RWPE1 (cell line): ENCODE data around the gene SCOC.

Experiments
- CTCF ChIA-PET: fragments of 350-600 bp; sonication (Branson Sonifier 250); formaldehyde crosslinking; extraction: SDS; loops from one replicate; lab custom pipeline; 2021; lab: Yijun Ruan, JAX
- POLR2A ChIA-PET: fragments of 400-600 bp; formaldehyde crosslinking; extraction: SDS; loops from one replicate; lab custom pipeline; 2020; ENCODE audit warnings: antibody characterized with exemption; ENCODE audit not compliant: low non-redundant PET; lab: Yijun Ruan, JAX
- DNase-seq: peaks from one replicate; pipeline ENCODE4 v3.0.0; 2012; ENCODE audit warnings: low spot score
- H3K27ac ChIP-seq: fragments of 450-650 bp; 2 replicates; pipeline ENCODE4 v1.5.1; 2017
- TF ChIP-seq, protein P1 (sequence below): fragments of 450-650 bp; conservative IDR thresholded peaks from 2 replicates; pipeline ENCODE4 v1.5.1; 2017; ENCODE audit warnings: low read depth, mild to moderate bottlenecking

SCOC gene

DNA sequence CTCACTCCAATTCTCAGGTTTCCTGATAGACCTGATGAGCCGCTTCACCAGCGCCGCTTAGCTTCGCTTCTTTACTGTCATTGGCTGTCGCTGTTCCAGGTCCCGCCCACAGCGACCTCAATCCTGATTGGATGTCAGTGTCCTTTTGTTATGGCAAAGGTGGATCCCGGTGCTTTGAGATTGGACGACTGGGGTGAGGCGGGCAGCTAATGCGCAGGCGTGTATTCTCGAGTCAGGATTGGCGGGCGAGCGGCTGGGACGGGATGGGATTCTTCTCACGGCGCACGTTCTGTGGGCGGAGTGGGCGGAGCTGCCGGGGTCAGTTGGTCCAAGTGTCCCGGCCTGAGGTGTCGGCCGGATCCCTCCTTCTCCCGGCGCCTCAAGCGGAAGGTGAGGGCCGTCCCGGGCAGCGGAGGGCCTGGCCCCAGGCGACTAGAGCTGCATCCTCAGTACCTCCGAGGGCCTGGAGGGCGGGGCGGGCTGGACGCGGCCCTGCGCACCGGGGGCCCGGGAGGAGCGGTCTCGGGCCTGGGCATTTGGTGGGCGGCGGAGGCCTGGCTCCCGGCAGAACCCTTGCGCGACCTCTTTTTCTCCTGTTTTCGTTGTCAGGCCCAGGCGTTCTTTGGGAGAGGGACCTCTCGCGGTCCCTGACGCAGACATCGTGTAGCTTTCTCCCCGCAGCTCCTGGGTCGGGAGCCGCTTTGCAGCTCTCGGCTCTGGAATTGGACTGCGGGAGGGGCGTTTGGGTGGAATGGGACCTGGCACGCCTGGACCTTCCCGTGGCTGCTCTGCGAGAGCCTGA is at the start of gene SCOC:
Gene SCOC (plus strand): TSS at position 319 of the 802 bp plus-strand sequence. CDS start 5,525 bp downstream, outside the sequence.
- POLR2A ChIA-PET: interaction anchor here (0.5 to 0.8 kb wide), 2 partner anchors 223 to 1567 kb away, joined by 3 read pairs; no protein-coding TSS in a partner anchor

DNA sequence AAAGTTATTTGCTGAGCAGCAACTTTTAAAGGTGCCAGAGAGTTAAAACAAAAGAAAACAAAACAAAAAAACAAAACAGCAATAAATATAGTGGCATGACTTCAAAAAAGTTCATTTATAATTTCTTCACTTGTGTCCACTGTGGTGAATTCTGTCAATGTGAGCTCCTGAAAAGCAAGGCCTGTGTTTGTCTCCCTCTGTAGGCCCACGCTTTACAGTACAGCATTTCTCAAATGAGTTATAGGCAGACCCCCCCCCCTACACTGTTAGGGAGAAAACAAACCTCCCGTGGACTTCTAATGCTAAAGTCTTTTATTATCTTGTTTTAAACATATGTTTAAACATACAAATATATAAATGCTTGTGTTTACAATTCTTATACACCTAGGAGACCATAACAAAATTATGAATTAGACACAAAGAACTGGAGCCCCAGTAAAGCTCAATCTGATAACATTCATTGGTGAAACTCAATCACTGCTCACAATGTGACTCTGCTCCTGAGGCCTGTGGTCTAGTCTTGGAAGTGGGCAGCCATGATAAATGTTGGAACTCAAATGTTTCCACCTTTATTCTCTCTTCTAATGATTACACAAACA is 47.0 kb upstream of the SCOC start:
- no peak overlapping the region for H3K27ac ChIP-seq
- ChIA-PET CTCF (interaction anchor here (0.6 to 1.3 kb wide), 22 partner anchors 9 to 592 kb away, joined by 3 to 8 read pairs (median 4); no protein-coding TSS in a partner anchor), POLR2A (no interaction called here)
- TF ChIP-seq, protein P1, sequence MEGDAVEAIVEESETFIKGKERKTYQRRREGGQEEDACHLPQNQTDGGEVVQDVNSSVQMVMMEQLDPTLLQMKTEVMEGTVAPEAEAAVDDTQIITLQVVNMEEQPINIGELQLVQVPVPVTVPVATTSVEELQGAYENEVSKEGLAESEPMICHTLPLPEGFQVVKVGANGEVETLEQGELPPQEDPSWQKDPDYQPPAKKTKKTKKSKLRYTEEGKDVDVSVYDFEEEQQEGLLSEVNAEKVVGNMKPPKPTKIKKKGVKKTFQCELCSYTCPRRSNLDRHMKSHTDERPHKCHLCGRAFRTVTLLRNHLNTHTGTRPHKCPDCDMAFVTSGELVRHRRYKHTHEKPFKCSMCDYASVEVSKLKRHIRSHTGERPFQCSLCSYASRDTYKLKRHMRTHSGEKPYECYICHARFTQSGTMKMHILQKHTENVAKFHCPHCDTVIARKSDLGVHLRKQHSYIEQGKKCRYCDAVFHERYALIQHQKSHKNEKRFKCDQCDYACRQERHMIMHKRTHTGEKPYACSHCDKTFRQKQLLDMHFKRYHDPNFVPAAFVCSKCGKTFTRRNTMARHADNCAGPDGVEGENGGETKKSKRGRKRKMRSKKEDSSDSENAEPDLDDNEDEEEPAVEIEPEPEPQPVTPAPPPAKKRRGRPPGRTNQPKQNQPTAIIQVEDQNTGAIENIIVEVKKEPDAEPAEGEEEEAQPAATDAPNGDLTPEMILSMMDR: peak; percentile 79
- DNase-seq: peak; percentile 64

More for the DNA sequence above, at the start of gene SCOC:
- CTCF ChIA-PET: interaction anchor here (0.6 to 2.0 kb wide), 2 partner anchors 14 to 358 kb away, joined by 3 to 11 read pairs; no protein-coding TSS in a partner anchor
- DNase-seq: peak; percentile 100
- TF ChIP-seq, protein P1: no peak
- peak within 1 kb of the TSS; percentile 98 for H3K27ac ChIP-seq

DNA sequence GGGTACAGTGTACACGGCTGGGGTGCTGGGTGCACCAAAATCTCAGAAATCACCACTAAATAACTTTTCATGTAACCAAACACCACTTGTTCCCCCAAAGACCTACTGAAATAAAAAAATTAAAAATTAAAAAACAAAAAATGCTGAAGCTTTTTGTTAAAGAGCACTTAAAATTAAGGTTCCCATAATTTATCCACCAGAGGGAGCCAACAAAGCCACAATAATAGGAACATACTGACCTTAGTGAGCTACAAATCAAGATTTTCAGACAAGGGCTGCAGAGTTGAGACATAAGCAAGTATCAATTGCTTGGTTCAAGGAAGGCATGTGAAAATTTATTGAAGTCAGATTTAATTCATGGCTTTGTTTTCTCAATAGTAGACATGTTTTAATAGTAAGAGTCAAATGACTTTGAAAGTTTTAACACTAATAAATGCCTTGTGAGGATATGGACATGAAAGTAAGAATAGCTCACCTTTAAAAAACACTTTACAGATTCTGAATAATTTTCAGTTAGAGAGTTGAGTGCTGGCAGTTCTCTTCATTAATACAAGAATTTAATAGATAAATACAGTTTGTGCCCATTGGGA is 43.0 kb upstream of the SCOC start:
- no peak overlapping the region for H3K27ac ChIP-seq
- peak; percentile 23 for DNase-seq
- ChIA-PET POLR2A (interaction anchor here (0.6 kb wide), 1 partner anchor 499 kb away, joined by 4 read pairs; no protein-coding TSS in a partner anchor), CTCF (interaction anchor here (0.6 to 1.6 kb wide), 6 partner anchors 14 to 680 kb away, joined by 3 to 5 read pairs (median 3); no protein-coding TSS in a partner anchor)
- TF ChIP-seq, protein P1: peak; percentile 63

DNA sequence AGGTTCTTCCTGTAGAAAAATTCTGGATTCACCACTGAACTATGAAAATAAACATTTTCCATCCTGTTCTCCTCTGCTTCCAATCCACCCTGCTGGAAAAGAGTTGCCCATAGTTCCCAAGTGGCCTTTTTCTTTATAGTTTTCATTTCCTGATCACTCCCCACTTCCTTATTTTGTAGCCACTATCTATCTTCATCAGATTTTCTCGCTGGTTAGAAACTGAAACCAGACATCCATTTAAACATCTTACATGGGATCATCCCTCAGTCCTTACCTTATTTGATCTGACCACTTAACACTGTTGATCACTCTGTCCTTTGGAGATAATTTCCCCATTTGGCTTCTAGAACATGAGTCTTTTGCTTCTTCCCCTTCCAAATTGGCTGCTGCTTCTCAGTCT is 42.2 kb upstream of the SCOC start:
- ChIA-PET POLR2A (no interaction called here), CTCF (interaction anchor here (0.6 to 0.7 kb wide), 3 partner anchors 181 to 681 kb away, joined by 3 to 5 read pairs (median 3); no protein-coding TSS in a partner anchor)
- TF ChIP-seq, protein P1: no peak
- no peak overlapping the region for H3K27ac ChIP-seq
- DNase-seq: no peak

DNA sequence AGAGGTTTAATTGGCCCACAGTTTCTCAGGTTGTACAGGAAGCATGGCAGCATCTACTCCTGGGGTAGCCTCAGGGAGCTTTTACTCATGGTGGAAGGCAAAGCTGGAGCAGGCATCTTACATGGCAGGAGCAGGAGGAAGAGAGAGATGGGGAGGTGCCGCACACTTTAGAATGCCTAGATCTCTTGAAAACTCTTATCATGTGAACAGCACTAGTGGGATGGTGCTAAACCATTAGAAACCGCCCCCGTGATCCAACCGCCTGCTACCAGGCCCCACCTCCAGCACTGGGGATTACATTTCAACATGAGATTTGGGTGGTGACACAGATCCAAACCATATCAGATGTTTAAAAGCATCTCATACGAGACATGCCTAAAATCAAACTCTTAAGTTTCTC is 41.6 kb upstream of the SCOC start:
- ChIA-PET CTCF (interaction anchor here (0.6 kb wide), 2 partner anchors 32 to 627 kb away, joined by 3 to 4 read pairs; no protein-coding TSS in a partner anchor), POLR2A (no interaction called here)

More for the DNA sequence above, 41.6 kb upstream of the SCOC start:
- TF ChIP-seq, protein P1: no peak
- H3K27ac ChIP-seq: no peak overlapping the region
- DNase-seq: no peak
